LNCAP (cell line): ENCODE results near the gene OAT.

Source experiments
- CTCF ChIP-seq: fragments of 450-650 bp; IDR thresholded peaks from 2 replicates; pipeline ENCODE4 v1.5.1; 2017; ENCODE audit warnings: mild to moderate bottlenecking

OAT gene

GRCh38 chr10:124423813-124424212 lies 5.1 kb upstream of the OAT start:
- TF ChIP-seq CTCF, result no peak

- TF ChIP-seq CTCF, result no peak
Measured at GRCh38 chr10:124422742-124423141, 4.0 kb upstream of the OAT start.

GRCh38 chr10:124420254-124420653 lies 1.5 kb upstream of the OAT start:
- no peak for TF ChIP-seq CTCF

- no peak for TF ChIP-seq CTCF
Measured at GRCh38 chr10:124419635-124420034, 912 bp upstream of the OAT start.

GRCh38 chr10:124417895-124418725 lies 613 bp downstream of the OAT start:
- TF ChIP-seq CTCF, result no peak

- no peak for TF ChIP-seq CTCF
Measured at GRCh38 chr10:124416733-124417132, 2.0 kb downstream of the OAT start.

- TF ChIP-seq CTCF, result no peak
Measured at GRCh38 chr10:124415210-124415609, 3.5 kb downstream of the OAT start.
